IPS-20b (cell line): ENCODE data around the gene AMBP.

Experiments used
- H3K27ac ChIP-seq: one replicate; pipeline ENCODE4 v1.5.1; 2013; ENCODE audit warnings: low read length
- H3K27me3 ChIP-seq: 2 replicates; pipeline ENCODE4 v1.6.1; 2013; ENCODE audit warnings: mild to moderate bottlenecking, low read length, inconsistent platforms; ENCODE audit not compliant: insufficient read depth
- H3K36me3 ChIP-seq: 2 replicates; pipeline ENCODE4 v1.6.1; 2013; ENCODE audit warnings: low read depth, mild to moderate bottlenecking, inconsistent platforms, low read length, moderate library complexity; ENCODE audit not compliant: insufficient read depth
- H3K4me1 ChIP-seq: 2 replicates; pipeline ENCODE4 v1.6.1; 2013; ENCODE audit warnings: mild to moderate bottlenecking, control low read depth, inconsistent platforms, low read length, moderate library complexity; ENCODE audit not compliant: insufficient read depth
- H3K4me3 ChIP-seq: 2 replicates; pipeline ENCODE4 v1.5.1; 2013; ENCODE audit warnings: mild to moderate bottlenecking, low read length, inconsistent platforms
- H3K9ac ChIP-seq: 2 replicates; pipeline ENCODE4 v1.6.1; 2013; ENCODE audit warnings: low read depth, mild to moderate bottlenecking, inconsistent platforms, low read length, moderate library complexity
- H3K9me3 ChIP-seq: 2 replicates; pipeline ENCODE4 v1.6.1; 2013; ENCODE audit warnings: mild to moderate bottlenecking, low read depth, low read length, inconsistent platforms; ENCODE audit not compliant: insufficient read depth

Gene AMBP

GRCh38 chr9:114029311-114030170 is 48.6 kb downstream of the AMBP start:
- no peaks in the 10 kb centered on the region for H3K9me3 ChIP-seq
- no peaks in the 10 kb centered on the region for H3K27me3 ChIP-seq
- no peaks in the 10 kb centered on the region for H3K4me1 ChIP-seq
- no peak overlapping the region for H3K4me3 ChIP-seq
- no peak overlapping the region for H3K27ac ChIP-seq
- H3K36me3 ChIP-seq, result peaks cover 43% of the 10 kb centered on the region
- no peak overlapping the region for H3K9ac ChIP-seq

GRCh38 chr9:114028646-114029045 is 49.5 kb downstream of the AMBP start:
- Histone ChIP-seq H3K4me1 (no peaks in the 10 kb centered on the region), H3K36me3 (peaks cover 41% of the 10 kb centered on the region), H3K27me3 (no peaks in the 10 kb centered on the region), H3K9ac (no peak overlapping the region), H3K27ac (no peak overlapping the region), H3K4me3 (no peak overlapping the region), H3K9me3 (peaks cover 3% of the 10 kb centered on the region; the same call in 1 of the 2 replicates)

- H3K9ac ChIP-seq, result no peak overlapping the region
- peaks cover 9% of the 10 kb centered on the region; the same call in 1 of the 2 replicates for H3K9me3 ChIP-seq
- H3K4me3 ChIP-seq, result no peak overlapping the region
- H3K4me1 ChIP-seq, result no peaks in the 10 kb centered on the region
- H3K27me3 ChIP-seq, result no peaks in the 10 kb centered on the region
- H3K27ac ChIP-seq, result no peak overlapping the region
- peaks cover 46% of the 10 kb centered on the region for H3K36me3 ChIP-seq
Measured at GRCh38 chr9:114027863-114028465, 50.1 kb downstream of the AMBP start.

- H3K27ac ChIP-seq, result no peak overlapping the region
- no peak overlapping the region for H3K9ac ChIP-seq
- H3K36me3 ChIP-seq, result peaks cover 44% of the 10 kb centered on the region
- H3K4me1 ChIP-seq, result no peaks in the 10 kb centered on the region
- no peaks in the 10 kb centered on the region for H3K27me3 ChIP-seq
- H3K4me3 ChIP-seq, result no peak overlapping the region
- peaks cover 15% of the 10 kb centered on the region; the same call in 1 of the 2 replicates for H3K9me3 ChIP-seq
Measured at GRCh38 chr9:114027159-114027862, 50.8 kb downstream of the AMBP start.

- no peak overlapping the region for H3K27ac ChIP-seq
- no peak overlapping the region for H3K4me3 ChIP-seq
- no peaks in the 10 kb centered on the region for H3K4me1 ChIP-seq
- no peak overlapping the region for H3K9ac ChIP-seq
- peaks cover 46% of the 10 kb centered on the region for H3K36me3 ChIP-seq
- no peaks in the 10 kb centered on the region for H3K27me3 ChIP-seq
- H3K9me3 ChIP-seq, result peaks cover 16% of the 10 kb centered on the region; the same call in 1 of the 2 replicates
Measured at GRCh38 chr9:114026335-114026734, 51.8 kb downstream of the AMBP start.

- H3K27ac ChIP-seq, result no peak overlapping the region
- no peaks in the 10 kb centered on the region for H3K4me1 ChIP-seq
- H3K36me3 ChIP-seq, result peaks cover 44% of the 10 kb centered on the region
- no peak overlapping the region for H3K4me3 ChIP-seq
- peaks cover 16% of the 10 kb centered on the region; the same call in 1 of the 2 replicates for H3K9me3 ChIP-seq
- H3K27me3 ChIP-seq, result no peaks in the 10 kb centered on the region
- no peak overlapping the region for H3K9ac ChIP-seq
Measured at GRCh38 chr9:114025760-114026159, 52.3 kb downstream of the AMBP start.

- peaks cover 16% of the 10 kb centered on the region; the same call in 1 of the 2 replicates for H3K9me3 ChIP-seq
- no peak overlapping the region for H3K4me3 ChIP-seq
- peaks cover 39% of the 10 kb centered on the region for H3K36me3 ChIP-seq
- no peaks in the 10 kb centered on the region for H3K4me1 ChIP-seq
- no peak overlapping the region for H3K9ac ChIP-seq
- H3K27me3 ChIP-seq, result no peaks in the 10 kb centered on the region
- no peak overlapping the region for H3K27ac ChIP-seq
Measured at GRCh38 chr9:114025196-114025753, 52.8 kb downstream of the AMBP start.

GRCh38 chr9:114023961-114024360 is 54.1 kb downstream of the AMBP start:
- Histone ChIP-seq H3K36me3 (peaks cover 36% of the 10 kb centered on the region; the same call in 1 of the 2 replicates), H3K27me3 (no peaks in the 10 kb centered on the region), H3K4me1 (no peaks in the 10 kb centered on the region), H3K27ac (no peak overlapping the region), H3K9ac (no peak overlapping the region), H3K4me3 (no peak overlapping the region), H3K9me3 (peaks cover 16% of the 10 kb centered on the region; the same call in 1 of the 2 replicates)

- H3K4me1 ChIP-seq, result no peaks in the 10 kb centered on the region
- H3K9ac ChIP-seq, result no peak overlapping the region
- peaks cover 16% of the 10 kb centered on the region; the same call in 1 of the 2 replicates for H3K9me3 ChIP-seq
- H3K4me3 ChIP-seq, result no peak overlapping the region
- no peaks in the 10 kb centered on the region for H3K27me3 ChIP-seq
- H3K36me3 ChIP-seq, result peaks cover 52% of the 10 kb centered on the region
- H3K27ac ChIP-seq, result no peak overlapping the region
Measured at GRCh38 chr9:114021578-114021977, 56.5 kb downstream of the AMBP start.

- no peak overlapping the region for H3K27ac ChIP-seq
- H3K4me1 ChIP-seq, result no peaks in the 10 kb centered on the region
- H3K36me3 ChIP-seq, result peaks cover 55% of the 10 kb centered on the region
Measured at GRCh38 chr9:114017741-114018715, 60.1 kb downstream of the AMBP start.

More at GRCh38 chr9:114017741-114018715, 60.1 kb downstream of the AMBP start:
- Histone ChIP-seq H3K9ac (no peak overlapping the region), H3K9me3 (peaks cover 7% of the 10 kb centered on the region; the same call in 1 of the 2 replicates), H3K4me3 (no peak overlapping the region), H3K27me3 (no peaks in the 10 kb centered on the region)
